ENCODE measurements around the gene MAPK14.

MAPK14 gene

GRCh38 chr6:36075656-36076055 lies 48.0 kb downstream of the MAPK14 start:
- TF ChIP-seq GABPA (IDR thresholded peaks at IDR 0.05; ENCODE audit: low read depth) (no peak), CTCF (IDR thresholded peaks at IDR 0.05; ENCODE audit: insufficient read depth, low read length) (no peak)
- peak; percentile 21 to 45 for DNase-seq (ENCODE audit: low read depth in 1 of 2, low spot score in 1 of 2)
- H3K27ac ChIP-seq (replicated peaks) = no peak overlapping the region
- no peak overlapping the region for H3K4me3 ChIP-seq (replicated peaks; ENCODE audit: insufficient read depth, low read length)
- no peaks in the 10 kb centered on the region for H3K27me3 ChIP-seq (ENCODE audit: insufficient read depth, poor library complexity, severe bottlenecking)

DNA sequence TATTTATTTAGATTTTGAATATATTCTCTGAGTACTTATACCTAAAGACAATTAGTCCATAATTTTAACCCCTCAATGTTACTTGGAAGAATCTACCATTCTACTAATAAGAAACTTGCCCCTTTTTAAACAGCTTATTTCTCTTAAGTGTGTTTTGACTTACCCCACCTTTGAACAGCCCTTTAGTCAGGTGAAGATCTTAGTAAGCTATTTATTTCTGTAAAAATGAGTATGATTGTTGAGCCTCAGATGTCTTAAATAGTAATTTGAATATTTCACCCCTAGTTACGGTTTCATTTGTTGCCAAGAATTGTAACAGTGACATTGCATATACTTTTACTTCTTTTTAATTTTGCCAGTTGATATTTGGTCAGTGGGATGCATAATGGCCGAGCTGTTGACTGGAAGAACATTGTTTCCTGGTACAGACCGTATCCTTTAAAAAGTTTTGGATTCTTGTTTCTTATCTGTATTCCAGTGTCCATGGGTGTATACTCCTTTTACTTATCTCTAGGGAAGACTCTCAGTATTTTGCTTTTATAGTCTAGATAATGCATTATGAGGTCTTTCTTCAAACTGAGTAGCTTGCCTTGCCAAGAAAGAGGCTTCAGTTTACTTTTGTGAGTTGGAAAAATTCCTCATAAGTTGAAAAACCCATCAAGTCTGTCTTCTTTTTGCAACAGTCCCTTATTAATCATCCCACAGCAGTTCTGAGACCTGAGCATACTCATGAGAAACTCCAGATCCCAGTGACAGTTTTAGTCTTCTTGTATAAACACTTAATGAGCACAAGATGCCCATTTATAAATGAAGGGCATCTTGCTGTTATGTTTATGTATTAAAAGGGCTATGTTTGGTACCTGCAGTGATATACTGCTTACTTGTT lies 48.8 kb downstream of the MAPK14 start:
- H3K27me3 ChIP-seq (ENCODE audit: insufficient read depth, poor library complexity, severe bottlenecking) = no peaks in the 10 kb centered on the region
- TF ChIP-seq GABPA (IDR thresholded peaks at IDR 0.05; ENCODE audit: low read depth) = no peak
- no peak for TF ChIP-seq POLR2AphosphoS5 (IDR thresholded peaks at IDR 0.05; ENCODE audit: low read depth)
- TF ChIP-seq, protein P1, sequence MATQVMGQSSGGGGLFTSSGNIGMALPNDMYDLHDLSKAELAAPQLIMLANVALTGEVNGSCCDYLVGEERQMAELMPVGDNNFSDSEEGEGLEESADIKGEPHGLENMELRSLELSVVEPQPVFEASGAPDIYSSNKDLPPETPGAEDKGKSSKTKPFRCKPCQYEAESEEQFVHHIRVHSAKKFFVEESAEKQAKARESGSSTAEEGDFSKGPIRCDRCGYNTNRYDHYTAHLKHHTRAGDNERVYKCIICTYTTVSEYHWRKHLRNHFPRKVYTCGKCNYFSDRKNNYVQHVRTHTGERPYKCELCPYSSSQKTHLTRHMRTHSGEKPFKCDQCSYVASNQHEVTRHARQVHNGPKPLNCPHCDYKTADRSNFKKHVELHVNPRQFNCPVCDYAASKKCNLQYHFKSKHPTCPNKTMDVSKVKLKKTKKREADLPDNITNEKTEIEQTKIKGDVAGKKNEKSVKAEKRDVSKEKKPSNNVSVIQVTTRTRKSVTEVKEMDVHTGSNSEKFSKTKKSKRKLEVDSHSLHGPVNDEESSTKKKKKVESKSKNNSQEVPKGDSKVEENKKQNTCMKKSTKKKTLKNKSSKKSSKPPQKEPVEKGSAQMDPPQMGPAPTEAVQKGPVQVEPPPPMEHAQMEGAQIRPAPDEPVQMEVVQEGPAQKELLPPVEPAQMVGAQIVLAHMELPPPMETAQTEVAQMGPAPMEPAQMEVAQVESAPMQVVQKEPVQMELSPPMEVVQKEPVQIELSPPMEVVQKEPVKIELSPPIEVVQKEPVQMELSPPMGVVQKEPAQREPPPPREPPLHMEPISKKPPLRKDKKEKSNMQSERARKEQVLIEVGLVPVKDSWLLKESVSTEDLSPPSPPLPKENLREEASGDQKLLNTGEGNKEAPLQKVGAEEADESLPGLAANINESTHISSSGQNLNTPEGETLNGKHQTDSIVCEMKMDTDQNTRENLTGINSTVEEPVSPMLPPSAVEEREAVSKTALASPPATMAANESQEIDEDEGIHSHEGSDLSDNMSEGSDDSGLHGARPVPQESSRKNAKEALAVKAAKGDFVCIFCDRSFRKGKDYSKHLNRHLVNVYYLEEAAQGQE (IDR thresholded peaks at IDR 0.05; ENCODE audit: insufficient replicate concordance, low read depth) = no peak
- TF ChIP-seq SPI1 (IDR thresholded peaks at IDR 0.05; ENCODE audit: borderline replicate concordance, low read depth) = no peak
- TF ChIP-seq CTCF (IDR thresholded peaks at IDR 0.05; ENCODE audit: insufficient read depth, low read length) = no peak
- no peak overlapping the region for H3K27ac ChIP-seq (replicated peaks)
- no peak for DNase-seq (ENCODE audit: low read depth in 1 of 2, low spot score in 1 of 2)
- no peak overlapping the region for H3K4me3 ChIP-seq (replicated peaks; ENCODE audit: insufficient read depth, low read length)

DNA sequence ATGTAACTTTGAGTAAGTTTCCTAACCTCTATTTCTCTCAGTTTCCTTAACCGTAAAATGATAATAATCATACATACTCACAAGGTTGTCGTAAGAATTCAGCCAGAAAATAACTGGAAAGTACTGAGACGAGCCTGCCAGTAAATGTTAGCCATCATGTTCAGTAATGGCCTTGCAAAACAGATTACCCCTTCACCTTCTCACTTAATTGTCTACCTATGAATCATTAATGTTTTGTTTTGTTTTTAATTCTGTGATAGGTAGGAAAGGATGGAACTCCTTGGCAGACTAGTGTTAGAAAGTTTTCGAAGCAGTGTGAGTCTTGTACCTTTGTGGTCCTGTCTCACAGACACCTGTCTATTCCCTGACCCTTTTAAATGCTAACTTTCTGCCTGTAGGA lies 50.6 kb downstream of the MAPK14 start:
- no peak overlapping the region for H3K4me3 ChIP-seq (replicated peaks; ENCODE audit: insufficient read depth, low read length)
- H3K27ac ChIP-seq (replicated peaks) = no peak overlapping the region
- TF ChIP-seq SPI1 (IDR thresholded peaks at IDR 0.05; ENCODE audit: borderline replicate concordance, low read depth) (no peak), GABPA (IDR thresholded peaks at IDR 0.05; ENCODE audit: low read depth) (no peak), POLR2AphosphoS5 (IDR thresholded peaks at IDR 0.05; ENCODE audit: low read depth) (no peak), CTCF (IDR thresholded peaks at IDR 0.05; ENCODE audit: insufficient read depth, low read length) (no peak)
- TF ChIP-seq, protein P1 (IDR thresholded peaks at IDR 0.05; ENCODE audit: insufficient replicate concordance, low read depth) = no peak
- no peak for DNase-seq (ENCODE audit: low read depth in 1 of 2, low spot score in 1 of 2)
- no peaks in the 10 kb centered on the region for H3K27me3 ChIP-seq (ENCODE audit: insufficient read depth, poor library complexity, severe bottlenecking)
